HTERT RPE-1 (cell line): ENCODE results near the gene TRIM9.
"Not testable (repeated sequence)": the region's sequence is repeated elsewhere in the genome, so short reads cannot be mapped to it uniquely, and the experiment has no call there.

Experiments
- in situ Hi-C: fragments of 300-500 bp; cut with MboI; formaldehyde crosslinking; loops from 4 replicates; pipeline ENCODE4 v1.14.3; 2020; ENCODE audit warnings: low sequenced_read_pairs

TRIM9 gene

DNA sequence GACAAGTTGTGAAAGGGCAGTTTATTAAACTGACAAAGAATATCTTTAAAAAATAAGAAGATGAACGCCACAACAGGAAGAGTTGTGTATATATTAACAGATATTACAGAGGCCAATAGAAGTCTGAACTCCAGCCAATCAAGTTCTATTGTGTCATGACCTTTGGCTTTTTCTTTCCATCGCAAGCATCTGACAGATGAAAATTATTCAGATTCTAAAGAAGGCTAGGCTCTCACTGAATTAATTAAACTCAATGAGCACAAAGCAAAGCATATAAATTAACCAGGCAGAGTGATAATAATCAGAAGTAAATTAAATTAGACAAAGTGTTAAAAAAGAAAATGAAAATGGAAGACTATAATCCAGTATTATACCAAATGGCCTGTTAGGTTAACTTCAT lies 88.6 kb downstream of the TRIM9 start:
- in situ Hi-C loops, result no loop called here

DNA sequence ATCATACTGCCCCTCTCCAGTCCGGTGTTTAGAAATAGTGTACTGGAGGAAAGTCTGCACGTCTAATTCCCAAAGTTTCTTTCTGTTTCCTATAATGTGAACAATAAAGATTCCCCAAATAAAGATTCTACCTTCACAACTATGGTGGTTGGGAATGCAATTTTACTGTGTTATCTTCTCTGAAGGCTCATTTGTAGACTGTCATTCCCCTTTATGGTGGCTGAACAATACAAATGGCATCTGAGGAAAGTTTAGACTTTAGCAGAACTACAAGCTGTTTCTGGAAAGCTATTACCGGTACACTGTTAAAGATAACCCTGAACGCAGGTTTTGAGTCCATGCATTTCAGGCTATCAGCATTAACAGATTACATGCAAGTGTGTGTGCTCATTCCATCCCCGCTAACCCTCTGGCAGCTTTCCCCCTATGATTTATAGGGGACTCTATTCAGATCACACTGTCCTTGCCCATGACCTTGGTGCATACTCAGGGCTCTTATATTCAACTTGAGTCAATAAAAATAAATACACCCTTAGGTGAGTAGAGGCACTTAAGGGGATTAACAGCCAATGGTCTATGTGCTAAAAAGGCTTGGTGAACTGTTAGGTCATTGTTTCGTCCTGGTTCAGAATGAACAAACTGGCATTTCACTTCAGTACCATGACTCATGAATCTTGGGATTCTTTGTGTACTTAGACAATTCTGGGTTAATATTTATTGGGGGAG lies 89.9 kb downstream of the TRIM9 start:
- in situ Hi-C loops, result no loop called here

DNA sequence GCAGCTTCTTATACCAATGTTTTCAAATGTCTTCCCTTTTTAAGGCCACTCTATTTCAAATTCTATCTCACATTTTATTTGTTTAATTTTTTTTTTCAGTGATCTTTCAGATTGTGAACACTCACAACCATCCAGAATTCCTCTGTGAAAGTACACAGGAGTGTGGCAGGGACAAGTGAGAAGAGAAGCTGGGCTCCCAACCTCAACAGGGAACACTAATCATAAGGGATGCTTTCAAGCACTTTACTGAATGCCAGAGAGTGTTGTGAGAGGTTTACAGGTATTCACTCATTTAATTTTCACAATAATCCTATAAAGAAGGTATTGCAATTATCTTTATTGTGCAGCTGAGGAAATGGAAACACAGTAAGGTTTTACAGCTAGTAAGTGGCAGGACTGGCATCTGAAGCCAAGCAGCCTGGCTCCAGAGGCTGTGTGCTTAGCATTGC lies 90.5 kb downstream of the TRIM9 start:
- in situ Hi-C loops, result no loop called here

DNA sequence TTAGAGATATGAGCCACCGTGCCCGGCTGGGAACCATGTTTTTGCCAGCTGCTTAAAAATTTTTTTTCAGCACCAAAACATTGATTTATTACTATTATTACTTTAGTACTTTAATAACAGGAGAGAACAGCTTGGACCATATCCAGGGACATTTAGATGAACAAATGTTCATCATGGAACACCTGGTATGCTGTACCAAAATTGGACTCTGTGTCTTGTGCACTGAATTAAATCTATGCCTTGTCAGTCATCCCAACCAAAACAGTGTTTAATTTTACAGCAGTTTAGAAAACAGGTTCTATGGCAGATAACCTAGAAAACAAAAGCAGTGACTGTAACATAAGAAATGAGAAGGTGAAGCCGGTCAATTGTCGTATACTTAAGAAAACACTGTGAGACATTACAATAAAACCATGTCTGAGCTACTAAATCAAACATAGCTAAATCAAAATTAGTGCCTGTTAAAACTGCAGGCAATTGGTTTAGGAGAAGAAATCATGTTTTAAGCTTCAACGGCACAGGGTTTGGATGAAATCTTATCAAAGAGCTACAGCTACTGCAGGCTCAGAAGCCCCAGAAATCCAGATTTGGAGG lies 92.4 kb downstream of the TRIM9 start:
- in situ Hi-C loops, result no loop called here

DNA sequence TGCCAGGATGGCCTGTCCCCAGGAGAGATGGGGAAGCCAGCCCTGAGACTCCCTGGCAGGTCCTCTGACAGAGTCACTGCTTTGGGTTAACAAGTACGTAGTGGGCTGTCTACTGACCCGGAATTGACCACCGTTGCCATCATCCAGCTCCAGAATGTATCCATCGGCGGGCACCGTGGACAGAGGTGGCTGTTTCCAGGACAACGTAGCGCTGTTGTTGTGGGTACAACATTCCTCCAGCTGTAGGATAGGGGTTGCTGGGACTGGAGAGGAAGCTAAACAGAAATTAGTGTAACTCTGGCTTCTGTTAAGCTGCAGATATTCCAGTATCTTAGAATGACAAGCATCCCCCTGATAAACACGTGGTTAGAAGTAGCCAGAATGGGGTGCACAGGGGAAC lies 94.3 kb downstream of the TRIM9 start:
- in situ Hi-C loops, result no loop called here

DNA sequence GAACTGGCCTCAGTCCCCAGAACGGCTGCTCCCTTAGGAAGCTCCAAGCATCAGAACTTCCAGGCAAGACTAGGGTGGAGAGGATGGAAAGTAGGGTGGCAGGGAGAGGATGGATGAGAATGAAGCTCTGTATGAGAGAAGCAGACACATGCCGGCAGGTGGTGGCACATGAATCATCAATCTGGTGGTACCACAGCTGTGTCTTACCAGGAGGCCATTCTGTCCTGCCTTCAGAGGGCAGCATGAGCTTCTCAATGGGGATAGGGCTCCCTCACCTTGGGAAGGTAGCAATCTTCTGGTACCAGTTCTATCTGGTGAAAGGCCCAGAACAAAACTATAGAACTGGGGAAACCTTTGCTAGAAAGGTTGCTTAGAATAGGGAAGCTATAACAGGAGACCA lies 95.2 kb downstream of the TRIM9 start:
- in situ Hi-C loops, result no loop called here

DNA sequence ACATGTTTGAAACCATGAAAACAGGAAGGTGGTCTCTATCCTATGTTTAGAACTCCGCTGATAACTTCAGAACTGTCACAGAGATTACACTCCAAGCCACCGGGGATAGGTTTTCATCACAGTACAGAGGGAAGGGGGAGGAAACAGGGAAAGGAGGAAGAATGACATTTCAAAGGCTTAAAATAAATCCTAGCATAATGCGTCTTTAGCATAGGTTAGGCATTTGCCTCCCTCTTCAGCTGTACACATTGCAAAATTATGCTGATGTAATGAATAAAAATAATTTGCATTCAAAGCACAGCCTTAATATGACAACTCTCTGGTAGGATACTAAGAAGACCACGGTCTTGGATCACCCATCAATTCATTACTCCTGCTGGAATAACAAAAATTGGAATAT lies 96.3 kb downstream of the TRIM9 start:
- in situ Hi-C loops, result no loop called here

DNA sequence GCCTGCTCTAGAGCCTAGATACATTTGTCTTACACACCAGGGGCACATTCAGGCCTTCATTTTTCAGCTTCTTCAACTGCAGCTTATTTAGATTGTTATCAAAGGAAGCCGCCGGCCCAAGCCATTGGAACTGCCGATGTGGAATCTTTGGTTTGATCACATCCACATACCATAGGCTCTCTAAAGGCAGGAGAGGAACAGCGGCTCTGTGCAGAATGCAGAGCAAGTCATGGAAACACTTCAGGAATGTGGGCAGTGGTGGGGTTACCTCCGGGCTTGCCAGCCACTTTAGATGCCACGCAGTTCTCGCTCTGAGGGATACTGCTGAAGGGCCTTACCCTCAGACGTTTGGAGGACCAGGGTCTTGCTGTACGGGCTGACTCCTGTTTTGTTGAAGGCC lies 97.2 kb downstream of the TRIM9 start:
- in situ Hi-C loops, result no loop called here

DNA sequence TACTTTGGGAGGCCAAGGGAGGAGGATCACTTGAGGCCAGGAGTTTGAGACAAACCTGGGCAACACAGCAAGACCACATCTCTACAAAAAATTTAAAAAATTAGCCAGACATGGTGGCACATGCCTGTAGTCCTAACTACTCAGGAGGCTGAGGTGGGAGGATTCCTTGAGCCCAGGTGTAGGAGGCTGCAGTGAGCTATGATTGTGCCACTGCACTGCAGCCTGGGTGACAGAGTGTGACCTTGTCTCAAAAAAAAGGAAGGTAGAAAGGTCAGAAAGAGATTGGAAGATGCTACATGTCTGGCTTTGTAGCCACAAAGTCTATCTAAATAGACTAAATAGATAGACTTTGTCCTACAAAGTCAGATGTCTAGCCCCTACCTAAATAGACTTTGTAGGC lies 100.7 kb downstream of the TRIM9 start:
- in situ Hi-C loops, result not testable (repeated sequence)

DNA sequence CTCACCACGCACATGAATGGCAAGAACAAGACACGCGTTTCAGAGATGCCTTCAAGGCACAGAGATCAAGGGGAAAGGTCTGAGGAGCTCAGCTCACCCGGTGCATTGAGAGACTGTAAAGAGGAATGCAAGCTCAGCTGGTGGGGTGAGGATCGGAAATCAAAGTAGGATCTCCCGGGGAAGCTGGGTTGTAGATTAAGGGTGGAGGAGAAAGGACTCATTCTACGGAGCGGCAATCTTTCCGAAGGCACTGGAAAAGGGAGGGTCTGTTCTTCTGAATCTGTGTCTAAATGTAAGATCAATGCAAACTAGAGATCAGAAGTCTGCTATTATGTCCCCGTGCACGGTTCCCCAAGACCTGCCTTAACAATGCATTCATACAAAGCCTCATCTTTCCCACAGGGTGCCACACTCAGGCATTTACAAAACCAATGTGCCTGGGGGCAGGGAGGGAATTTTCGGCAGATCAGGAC lies 109.0 kb downstream of the TRIM9 start:
- in situ Hi-C loops, result no loop called here

DNA sequence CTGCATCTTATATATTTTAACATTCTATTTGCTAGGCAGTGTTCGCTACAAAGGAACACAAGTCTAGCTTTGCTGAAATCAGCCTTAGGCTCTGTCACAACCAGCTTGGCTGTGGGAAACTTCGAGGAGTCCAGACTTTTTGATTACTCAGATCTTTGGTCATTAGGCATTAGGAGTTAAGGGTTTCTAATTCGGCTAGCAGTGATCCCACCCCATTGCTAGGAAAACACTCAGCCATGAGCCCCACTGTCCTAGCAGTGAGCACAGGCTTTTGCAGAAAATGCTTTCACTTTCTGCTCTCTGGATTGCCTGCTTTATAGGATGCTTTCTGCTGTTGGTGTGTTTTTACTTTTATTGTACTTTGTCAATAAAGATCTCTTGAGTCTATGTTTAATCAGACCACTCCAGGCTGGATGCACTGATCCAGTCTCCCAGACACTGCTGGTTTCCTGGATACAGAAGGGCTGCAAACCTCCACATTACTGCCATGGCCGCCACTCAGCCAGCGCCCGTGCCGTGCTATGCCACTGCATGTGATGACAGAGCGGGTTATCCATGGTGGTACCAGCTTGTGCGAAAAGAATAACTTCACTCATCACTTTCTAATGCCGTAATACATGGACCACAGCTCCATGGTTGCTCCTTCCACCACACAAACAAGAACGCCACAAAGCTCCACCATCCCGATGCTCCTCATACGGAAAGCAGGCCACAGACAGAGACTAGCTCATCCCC lies 109.6 kb downstream of the TRIM9 start:
- in situ Hi-C loops, result no loop called here

DNA sequence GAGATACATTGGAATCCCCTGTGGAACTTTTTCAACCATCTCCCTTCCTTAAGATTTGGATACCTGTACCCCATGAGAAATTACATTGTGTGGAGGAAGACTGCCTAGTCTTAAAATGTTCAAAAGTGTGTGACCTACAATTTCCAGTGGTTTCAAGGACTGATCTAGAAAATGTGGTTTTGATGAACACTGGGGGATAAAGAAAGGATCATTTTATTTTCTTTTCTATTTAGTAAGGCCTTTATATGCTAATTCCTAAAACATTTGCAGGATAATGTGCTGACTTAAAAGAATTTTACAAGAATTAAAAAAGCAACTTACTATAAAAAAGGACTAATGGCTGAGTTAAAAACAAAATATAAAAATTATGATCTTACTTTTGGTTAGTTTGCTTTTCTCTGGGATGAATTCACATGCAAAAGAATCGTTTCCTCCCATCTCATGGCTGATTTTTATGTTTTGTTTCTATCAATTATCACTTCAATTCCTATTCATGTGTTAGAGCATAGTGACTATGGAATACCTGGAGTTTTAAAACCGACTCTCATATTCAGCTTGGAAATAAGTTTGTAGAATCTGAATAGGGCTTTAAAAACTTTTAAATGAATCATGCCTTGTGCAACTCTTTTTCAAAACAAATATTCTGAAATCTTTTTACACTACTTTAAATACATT lies 110.7 kb downstream of the TRIM9 start:
- in situ Hi-C loops, result no loop called here

DNA sequence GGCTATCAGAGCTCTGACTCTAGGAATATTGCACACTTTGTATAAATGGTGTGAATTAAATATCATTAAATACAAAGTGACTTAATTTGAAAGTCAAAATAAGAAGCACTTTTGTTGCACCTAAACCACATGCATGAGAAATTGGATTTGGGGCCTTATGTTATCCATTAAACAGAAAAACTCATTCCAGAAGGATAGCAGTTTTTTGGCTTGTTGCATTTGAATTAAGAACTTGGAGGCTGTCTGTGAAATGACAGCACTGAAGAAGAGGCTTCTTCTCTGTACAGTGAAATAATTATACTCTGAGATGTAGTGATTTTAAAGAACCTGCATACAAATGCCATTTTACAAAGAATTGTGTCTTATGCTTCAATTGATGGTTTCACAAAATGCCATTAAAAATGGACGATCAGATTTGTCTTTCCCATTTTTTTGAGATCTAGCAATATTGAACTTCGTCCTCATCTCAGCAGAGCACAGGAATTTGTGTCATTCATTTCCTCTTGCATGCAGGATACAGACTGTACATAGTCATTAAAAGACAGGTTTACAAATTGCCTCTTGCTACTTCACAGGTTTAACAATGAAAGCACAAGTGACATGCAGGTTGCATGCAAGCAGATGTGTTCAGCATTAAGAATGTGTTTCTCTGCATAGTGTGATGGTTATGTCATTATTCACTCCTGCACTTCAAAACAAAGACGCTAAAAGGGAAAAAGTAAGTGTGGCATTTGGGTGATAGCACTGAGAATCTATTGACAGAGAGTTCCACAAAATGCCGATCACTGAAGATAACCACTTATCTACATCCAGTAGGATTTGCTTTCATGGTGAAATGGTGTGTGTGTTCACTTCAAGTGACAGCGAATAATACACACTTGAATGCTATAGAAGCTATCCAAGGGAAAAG lies 114.7 kb downstream of the TRIM9 start:
- in situ Hi-C loops, result no loop called here

DNA sequence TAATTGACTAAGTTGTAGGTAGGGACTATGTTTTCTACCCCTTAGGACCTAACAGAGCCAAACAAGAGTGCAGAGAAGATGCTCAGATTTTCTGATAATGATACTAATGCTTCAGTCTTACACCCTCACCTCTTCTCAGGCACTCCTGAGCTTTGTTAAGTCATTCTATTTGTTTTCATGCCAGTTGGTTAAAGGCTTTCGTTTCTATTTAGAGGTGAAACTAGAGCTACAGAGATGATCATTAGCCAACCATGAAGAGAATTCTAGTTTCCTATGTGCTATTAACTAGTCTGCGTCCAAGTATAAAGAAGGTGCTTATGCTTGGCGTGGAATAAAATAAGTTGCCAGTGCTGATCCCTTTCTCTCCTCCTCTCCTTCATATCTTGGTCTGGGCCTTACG lies 116.0 kb downstream of the TRIM9 start:
- in situ Hi-C loops, result no loop called here

DNA sequence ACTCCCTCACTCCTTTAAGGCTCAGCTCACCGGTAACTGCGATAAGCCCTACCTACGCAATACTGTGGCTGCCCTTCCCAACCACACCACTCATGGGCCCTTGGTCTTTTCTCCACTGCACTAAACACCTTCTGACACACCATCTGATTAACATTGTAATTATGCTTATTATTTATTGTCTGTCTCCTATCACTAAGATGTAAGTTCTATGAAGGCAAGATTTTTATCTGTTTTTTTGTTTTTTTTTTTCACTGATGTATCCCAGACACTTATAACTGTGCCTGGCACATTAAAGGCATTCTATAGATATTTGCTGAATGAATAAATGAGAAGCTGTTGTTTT lies 116.4 kb downstream of the TRIM9 start:
- in situ Hi-C loops, result no loop called here

DNA sequence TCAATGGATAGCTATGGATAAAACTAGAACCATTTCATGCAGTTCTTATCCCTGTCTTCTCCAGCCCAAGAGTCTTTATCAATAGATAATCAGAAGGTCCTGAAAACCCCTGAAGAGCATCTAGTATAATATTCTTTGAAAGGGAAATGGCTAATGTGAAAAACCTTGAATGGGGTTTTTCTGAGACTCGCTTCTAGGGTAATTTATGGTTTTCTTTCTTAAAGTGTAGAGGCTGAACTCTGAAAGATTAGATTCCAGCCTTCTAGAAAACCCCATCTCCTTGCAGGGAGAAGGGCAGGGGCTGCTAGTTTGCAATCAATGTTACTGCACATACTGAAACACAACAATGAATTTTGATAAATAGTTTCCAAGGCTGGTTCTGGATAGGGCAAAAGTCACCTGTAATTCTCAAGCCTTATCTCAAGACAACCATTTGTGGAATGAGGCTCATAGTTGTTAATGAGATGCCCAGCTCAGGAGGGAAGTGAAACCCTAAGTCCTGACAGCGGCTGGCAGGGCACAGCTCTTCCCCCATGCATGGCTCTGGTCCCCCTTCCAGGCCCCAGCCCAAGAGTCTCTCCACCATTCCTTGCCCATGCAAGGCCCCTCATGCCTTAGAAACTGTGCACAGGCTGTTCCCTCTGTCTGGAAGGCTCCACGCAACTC lies 116.9 kb downstream of the TRIM9 start:
- in situ Hi-C loops, result no loop called here

DNA sequence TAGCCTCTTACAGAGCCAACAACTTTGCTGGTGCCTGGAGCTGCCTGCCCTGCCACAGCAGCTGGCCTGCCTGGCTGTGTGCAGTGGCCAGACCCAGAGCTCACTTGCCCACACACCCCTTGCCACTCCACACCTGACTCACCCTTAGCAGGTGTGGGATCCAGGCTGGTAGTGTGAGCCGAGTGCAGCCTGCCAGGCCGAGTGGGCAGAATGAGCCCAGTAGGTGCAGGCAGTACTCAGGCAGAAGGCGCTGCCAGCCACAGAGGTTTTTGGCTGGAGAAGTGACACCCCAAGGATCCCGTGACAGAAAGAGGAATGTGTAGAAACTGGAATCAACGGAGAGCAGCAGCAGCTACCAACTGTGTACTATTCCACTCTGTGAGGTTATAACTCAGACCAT lies 120.8 kb downstream of the TRIM9 start:
- in situ Hi-C loops, result no loop called here

DNA sequence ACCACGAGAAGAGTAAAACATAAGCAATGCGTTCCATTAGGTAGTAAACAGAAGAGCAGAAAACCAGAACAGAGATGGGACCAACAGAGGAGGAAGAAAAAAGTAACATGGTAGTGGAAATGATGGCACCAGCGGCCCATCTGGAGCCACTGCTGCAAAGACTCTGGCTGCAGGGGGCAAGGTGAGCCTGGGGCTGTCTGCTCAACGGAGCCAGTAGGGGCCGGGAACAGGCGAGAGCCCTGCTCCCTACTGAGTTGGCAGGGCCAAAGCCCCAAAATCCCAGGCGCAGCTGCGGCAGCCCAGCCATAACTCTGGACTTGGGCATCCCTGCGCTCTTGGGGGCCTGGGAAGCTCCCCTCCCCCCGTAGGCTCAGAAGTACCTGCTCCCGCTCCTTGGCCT lies 122.2 kb downstream of the TRIM9 start:
- in situ Hi-C loops, result no loop called here

DNA sequence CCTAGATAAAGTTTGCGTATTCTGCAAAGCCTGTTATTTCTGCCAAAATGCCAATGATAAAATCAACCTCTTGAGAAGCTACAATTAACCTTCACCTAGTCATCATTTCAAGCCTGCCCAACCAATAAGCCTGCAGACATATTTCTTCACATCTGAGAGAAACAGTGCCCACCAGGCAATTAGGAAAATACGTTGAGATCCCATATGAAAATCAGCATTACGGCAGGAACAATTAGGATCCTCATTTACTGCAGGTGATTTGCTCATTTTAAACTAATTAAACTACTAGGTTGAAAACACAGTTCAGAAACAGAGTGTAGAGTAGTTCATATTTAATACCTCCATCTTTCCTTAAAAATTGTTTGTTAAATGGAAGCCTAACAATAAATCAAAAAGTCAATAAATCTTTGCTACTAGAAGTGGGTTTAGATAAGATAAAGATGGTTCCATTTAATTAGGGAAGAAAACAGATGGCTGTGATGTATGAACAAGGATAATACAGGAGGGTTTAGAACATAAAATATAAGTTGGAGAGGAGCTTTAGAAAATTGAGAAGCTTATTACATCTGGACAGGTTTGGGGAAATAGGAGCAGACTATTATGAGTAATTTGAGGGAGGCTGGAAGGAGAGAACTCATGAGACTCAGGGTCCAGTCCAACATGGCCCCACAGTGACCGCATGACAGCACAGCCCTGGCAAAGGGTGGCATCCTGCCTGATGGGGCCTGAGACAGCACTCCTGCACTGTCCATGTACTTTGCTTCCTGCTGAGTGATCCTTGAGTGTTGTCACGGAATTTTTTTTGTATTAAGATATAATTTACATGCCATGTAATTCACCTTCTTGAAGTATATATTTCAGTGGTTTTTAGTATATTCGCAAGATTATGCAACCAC lies 123.8 kb downstream of the TRIM9 start:
- in situ Hi-C loops, result no loop called here
